HG03108 (cell line): ENCODE results near the gene KLF13.
"Not testable (repeated sequence)": the region's sequence is repeated elsewhere in the genome, so short reads cannot be mapped to it uniquely, and the experiment has no call there.

Experiments
- ATAC-seq: cut with Tn5 transposase; IDR thresholded peaks from one replicate; pipeline ENCODE4 v1.9.1; 2021; ENCODE audit warnings: moderate library complexity; ENCODE audit not compliant: unreplicated experiment

Gene KLF13

DNA sequence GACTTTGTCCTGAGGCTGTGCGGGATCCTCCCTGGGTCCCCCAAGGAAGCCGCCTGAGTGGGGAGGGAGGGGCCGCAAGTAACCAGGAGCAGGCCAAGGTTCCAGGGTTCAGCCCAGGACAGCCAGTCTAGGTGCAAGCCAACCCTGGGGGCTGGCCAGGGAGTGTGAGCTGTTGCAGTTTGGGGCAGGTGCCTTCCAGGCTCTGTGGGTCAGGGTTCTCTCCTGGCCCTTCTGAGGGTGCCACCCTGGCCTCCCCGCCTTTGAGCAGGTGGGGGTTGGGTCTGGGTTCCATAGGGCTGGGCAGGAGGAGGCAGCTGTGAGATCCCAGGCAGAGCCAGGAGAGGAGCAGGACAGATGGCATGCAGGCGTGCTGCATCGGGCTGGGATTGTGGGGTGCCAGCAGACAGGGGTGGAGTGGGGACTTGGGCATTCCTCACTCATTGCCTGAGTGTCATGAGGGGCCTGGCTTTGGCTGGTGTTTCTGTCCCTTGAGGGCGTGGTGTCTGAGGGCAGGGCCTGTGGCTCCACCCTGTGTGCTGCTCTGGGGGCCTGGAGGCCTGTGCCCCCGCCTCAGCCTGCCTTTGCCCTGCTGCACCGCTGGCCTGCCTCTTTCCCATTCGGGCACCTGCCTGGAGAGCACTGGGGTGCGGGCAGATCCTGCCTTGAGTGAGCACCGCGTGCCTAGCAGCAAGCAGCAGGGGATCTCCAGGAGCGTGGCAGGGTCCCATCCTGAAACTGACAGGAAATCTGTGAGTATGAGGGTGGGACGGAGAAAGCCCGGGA is 18.4 kb downstream of the KLF13 start:
- peak; percentile 27 for ATAC-seq

DNA sequence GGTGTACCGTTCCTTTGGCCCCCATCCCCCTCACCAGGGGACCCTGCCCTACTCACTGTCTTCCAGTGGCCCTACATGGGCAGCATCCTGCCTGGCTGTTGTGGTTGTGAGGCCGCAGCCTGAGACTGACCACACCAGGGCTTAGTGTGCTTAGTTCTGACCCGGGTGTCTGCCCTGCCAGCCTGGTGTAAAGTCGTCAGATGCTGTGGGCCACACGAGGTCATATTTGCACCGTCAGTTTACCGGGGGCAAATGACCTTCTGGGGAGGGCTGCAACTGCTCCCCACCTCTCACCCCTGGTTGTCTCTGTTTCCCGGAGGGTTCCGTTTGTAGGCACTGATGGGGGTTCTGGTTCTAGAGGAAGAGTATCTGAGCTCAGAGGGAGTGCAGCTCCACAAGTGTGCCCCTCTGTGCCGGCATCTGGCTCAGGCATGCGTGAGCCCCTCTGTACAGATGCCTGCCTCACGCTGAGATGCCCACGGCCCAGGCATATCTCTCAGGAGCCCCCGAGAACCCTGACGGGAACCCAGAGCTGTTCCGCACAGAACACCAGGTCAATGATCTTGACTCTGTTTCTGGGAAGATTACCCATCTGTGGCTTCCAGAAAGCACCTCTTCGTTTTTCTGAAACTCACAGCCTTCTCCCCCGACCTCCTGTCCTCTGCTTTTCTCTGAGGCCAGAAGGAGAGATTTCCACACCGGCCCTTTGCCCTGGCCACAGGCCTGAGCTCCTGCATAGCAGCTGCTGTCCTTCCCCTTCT is 19.2 kb downstream of the KLF13 start:
- peak; percentile 32 for ATAC-seq

DNA sequence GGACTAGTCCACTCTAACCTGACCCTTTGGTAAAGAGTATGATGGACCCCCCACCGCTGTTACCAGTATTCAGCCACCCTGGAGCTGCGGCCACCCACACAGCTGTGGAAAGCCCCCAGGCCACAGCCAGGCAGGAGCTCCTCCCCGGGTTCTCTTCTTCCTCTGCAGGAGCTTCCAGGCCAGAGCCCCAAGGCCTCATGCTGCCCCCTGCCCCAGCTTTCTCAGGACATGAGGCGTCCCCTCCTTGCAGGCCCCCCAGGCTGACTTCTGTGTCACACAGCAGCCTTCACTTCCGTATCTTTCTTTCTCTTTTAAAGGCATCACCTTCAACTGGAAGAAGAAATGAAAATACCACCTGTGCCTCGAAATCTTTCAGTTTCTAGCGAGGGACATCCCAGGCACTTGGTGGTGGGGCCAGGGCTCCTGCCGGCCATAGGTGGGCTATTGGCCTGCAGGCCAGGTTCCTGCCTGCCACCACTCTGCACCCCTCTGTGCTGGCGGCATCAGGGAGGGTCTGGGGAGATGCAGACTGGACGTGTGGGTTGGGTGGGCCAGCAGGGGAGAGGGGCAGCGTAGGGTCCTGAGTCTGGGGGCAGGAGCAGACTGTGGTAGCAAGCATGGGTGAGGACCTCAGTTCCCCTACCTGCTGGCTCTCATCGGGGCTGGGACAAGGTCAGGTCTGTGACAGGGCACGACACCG is 19.9 kb downstream of the KLF13 start:
- ATAC-seq = peak; percentile 42

- ATAC-seq = no peak
Observed at GRCh38 chr15:31347067-31347975, 20.7 kb downstream of the KLF13 start.

GRCh38 chr15:31347981-31348803 is 21.6 kb downstream of the KLF13 start:
- no peak for ATAC-seq

DNA sequence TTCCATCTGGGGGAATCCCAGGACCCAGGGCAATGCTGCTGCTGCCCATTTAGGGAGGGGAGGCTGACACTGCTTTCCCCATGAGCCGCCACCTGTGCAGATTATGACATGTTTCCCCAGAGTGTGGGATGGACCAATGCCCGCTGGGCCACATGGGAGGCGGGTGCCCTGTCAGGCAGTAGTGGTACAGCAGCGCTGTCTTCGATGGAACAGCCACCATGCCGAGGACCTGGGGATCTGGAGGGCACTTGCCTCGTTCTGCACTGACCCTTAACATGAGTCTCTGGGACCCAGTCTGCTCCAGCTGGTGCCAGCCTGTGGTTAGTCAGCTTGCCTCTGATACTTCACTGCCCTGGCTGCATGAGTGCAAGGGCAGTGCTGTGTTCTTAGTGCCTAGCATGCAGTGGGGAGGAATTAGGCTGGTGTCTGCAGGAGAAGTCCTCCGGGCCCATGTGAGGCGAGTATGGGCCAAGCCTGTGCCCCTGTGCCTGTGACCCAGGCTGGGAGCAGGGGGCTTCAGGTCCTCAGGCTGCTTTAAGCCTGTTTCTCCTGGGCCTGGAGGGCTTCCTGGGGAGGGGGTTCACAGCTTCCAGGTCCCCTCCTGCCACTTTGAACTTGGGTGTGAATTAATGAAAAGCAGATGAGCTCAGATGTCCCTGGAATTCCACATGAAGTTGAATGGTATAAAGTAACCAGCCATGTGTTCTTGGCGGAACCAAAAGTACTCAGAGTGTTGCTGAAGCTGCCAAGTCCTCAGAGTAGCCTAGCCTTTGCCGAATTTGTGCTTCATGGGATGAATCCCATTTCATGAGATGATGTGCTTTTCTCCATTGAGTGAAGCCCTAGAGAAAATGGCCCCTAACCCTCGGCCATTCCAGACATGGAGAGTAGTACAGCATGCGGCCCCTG is 22.9 kb downstream of the KLF13 start:
- ATAC-seq = no peak

- ATAC-seq = no peak
Observed at GRCh38 chr15:31350771-31351170, 24.1 kb downstream of the KLF13 start.

DNA sequence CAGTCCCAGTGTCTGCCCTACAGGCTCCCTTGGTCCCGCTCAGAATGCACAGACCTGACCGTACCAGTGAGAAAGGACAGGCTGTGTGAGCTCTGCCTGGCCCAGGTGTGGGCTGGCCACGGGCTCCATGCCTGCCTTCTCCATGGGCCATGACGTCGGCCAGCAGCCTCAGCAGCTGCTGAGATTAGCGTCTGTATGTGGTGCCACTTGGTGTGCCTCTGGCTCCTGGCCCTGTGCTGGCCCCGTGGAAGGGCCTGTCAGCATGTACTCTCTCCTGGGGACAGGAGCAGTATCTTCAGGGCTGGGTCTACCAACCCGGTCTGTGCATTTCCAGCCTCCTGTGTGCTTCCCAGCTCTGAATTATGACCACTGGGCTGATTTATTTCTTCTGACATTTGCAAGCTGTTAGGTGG is 25.7 kb downstream of the KLF13 start:
- no peak for ATAC-seq

DNA sequence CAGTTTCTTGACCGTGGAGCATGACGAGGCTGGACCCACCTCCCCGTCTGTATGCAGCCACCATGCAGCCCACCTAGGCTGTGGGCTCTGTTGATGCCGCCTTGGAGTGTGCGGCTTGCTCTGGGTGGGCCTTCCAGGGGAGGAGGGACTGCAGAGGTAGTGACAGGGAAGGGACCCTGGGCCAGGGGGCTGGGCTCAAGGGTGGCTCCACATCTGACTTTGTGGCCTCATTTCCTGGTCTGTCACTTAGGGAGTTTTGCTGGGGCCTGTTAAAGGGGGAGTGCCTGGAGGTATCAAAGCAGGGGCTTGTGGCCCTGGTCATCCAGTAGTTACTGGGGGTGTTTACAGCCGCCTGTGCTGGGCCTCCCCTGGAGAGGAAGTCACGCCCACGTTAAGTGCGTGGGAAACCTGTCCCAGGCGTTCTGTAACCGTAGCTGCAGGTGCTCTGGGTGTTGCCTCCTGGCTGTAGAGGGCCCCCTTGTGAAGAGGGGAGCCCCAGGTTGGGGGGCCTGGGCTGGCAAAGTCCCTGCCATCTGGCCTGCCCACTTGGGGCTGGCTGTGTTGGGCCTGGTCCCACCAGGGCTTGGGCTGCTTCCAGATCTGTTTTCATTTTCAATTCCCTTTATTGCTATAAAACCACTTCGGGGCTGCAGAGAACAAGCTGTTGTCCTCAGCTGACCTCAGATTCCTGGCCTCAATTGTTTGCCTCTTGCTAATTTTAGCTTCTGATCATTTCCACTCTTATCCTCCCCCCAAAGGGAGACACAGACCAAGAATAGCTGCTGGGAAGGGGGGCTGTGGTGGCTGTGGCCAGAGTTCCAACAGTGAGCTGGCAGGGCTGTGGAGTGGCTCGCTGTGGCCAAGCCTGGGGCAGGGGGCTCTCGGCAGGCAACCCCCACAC is 26.5 kb downstream of the KLF13 start:
- ATAC-seq = peak; percentile 65

GRCh38 chr15:31353931-31354330 is 27.3 kb downstream of the KLF13 start:
- ATAC-seq = no peak

DNA sequence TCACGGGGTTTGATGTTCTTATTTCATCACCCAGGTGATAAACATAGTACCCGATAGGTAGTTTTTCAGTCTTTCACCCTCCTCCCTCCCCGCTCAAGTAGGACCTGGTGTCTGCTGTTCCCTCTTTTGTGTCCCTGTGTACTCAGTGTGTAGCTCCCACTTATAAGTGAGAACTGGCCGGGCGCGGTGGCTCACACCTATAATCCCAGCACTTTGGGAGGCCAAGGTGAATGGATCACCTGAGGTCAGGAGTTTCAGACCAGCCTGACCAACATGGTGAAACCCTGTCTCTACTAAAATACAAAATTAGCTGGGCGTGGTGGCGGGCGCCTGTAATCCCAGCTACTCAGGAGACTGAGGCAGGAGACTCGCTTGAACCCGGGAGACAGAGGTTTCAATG is 29.5 kb downstream of the KLF13 start:
- not testable (repeated sequence) for ATAC-seq

- no peak for ATAC-seq
Observed at GRCh38 chr15:31357148-31357547, 30.5 kb downstream of the KLF13 start.

DNA sequence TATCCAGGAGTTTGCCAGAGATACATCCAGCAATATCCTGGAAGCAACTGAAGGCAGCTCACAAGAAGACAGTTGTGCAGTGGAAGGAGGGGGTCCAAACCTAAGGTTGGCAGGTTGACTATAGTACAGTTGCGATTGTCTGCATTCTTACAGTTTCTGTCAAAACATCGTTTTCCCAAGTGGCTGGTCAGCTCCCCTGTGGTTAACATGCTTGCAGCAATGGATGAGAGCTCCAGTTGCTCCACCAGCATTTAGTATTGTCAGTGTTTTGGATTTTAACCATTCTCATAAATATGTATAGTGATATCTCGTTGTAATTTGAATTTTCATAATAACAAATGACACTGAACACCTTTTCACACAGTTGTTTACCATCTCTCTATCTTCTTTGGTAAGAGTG is 31.5 kb downstream of the KLF13 start:
- ATAC-seq = no peak

GRCh38 chr15:31358957-31359701 is 32.5 kb downstream of the KLF13 start:
- ATAC-seq = no peak

- no peak for ATAC-seq
Observed at GRCh38 chr15:31359702-31360111, 33.1 kb downstream of the KLF13 start.

DNA sequence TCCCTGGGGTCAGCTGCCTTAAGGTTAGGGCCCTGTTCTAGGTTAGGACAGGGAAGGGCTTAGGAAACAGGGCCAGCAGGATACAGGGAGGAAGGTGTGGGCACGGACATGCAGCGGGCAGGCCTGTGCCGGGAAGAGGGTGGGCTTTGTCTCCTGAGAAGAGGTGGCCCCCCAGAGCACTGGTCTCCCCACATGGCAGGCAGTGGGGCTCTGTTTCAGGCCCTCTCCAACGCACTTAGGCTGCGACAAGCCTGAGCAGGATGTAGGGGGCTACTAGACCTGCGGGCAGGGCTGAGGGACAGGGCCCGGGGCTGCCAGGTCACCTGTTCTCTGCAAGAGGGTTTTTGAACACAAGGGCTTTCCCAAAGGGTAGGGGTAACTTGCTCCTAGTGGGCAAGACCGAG is 33.5 kb downstream of the KLF13 start:
- ATAC-seq = no peak
